Body of pancreas (tissue), 4 donors: ENCODE results near the gene AWAT2. TPM values are rescaled to one million over a fixed set of nuclear protein-coding genes. Genes with fewer than 3 reads are reported as not detected.

Experiments
- ATAC-seq: fragments of 150-250 bp; one replicate; pipeline ENCODE4 v1.9.1; 2016
- DNase-seq, 4 donors: peaks; one replicate each; pipeline ENCODE4 v3.0.0-alpha.2; 2019
- H3K27ac ChIP-seq, 4 donors: fragments of 200-600 bp; sonication (generic); 1 replicate in 3 of 4; 2 replicates in 1 of 4; pipeline versions ENCODE4 v1.5.1 to v1.6.1; 2016 to 2019; ENCODE audit warnings: mild to moderate bottlenecking in 1 of 4, mixed read lengths in 1 of 4, moderate library complexity in 1 of 4
- H3K27me3 ChIP-seq, 2 donors: fragments of 200-600 bp; sonication (generic); one replicate each; pipeline ENCODE4 v1.6.0; 2016; ENCODE audit warnings: mild to moderate bottlenecking in 1 of 2
- H3K36me3 ChIP-seq, 2 donors: fragments of 200-600 bp; sonication (generic); replicated peaks in 1 of 2; 2 replicates each; pipeline ENCODE4 v1.5.1; 2016; ENCODE audit warnings: low read depth in 2 of 2; ENCODE audit not compliant: insufficient read depth in 1 of 2
- H3K4me1 ChIP-seq: fragments of 200-600 bp; sonication (generic); one replicate; pipeline ENCODE4 v1.6.0; 2016
- H3K4me3 ChIP-seq, 2 donors: fragments of 200-600 bp; sonication (generic); 1 replicate in 1 of 2; 2 replicates in 1 of 2; pipeline ENCODE4 v1.5.1; 2016 to 2019
- H3K9me3 ChIP-seq, 3 donors: fragments of 200-600 bp; sonication (generic); 1 replicate in 2 of 3; 2 replicates in 1 of 3; pipeline ENCODE4 v1.5.1; 2016
- CTCF ChIP-seq, 7 experiments: fragments of 450-650 bp in 4 of 7; fragments of 200-600 bp in 3 of 7; sonication (generic) in 3 of 7; IDR thresholded peaks; one replicate each; pipeline ENCODE4 v1.5.1; 2016 to 2019; ENCODE audit warnings: antibody characterized with exemption in 7 of 7
- POLR2A ChIP-seq, 3 donors: fragments of 450-650 bp; IDR thresholded peaks; one replicate each; pipeline ENCODE4 v1.6.1; 2016; ENCODE audit warnings: antibody characterized with exemption in 3 of 3, mild to moderate bottlenecking in 2 of 3
- WGBS, 2 donors: methylation state at CpG; one replicate each; pipeline ENCODE4 v1.1.5; 2017; 5-methylcytosine and 5-hydroxymethylcytosine counted together
- intact Hi-C: fragments of 100-400 bp; cut with DNase I; formaldehyde crosslinking; loops from one replicate; pipeline ENCODE4 v1.15.1; 2023
- total RNA-seq, 2 donors: library from RNA; depleted of rRNA; stranded (reverse); fragments of >200 nt; gene quantifications; one replicate each; pipeline ENCODE4 v1.1.0, GENCODE V29; 2016

The AWAT2 gene
- total RNA-seq, 2 donors from 2014 or later: not detected

- no peaks in the 10 kb centered on the region for H3K27me3 ChIP-seq
- no peaks in the 10 kb centered on the region for H3K4me1 ChIP-seq
- H3K36me3 ChIP-seq: no peaks in the 10 kb centered on the region
- H3K27ac ChIP-seq: no peak overlapping the region
- DNase-seq (no peak), ATAC-seq (no peak)
- no peak overlapping the region for H3K4me3 ChIP-seq
- WGBS, 2 donors: 28 to 100% methylated on average over 1 to 4 of the region's 4 CpGs
- intact Hi-C loops: no loop called here
- H3K9me3 ChIP-seq: no peaks in the 10 kb centered on the region
- TF ChIP-seq POLR2A (IDR thresholded peaks at IDR 0.05) (no peak), CTCF (IDR thresholded peaks at IDR 0.05) (no peak)
Measured at GRCh38 chrX:70029863-70030262, 19.9 kb downstream of the AWAT2 start.

- no peak overlapping the region for H3K27ac ChIP-seq
Measured at GRCh38 chrX:70026851-70027200, 22.9 kb downstream of the AWAT2 start.

GRCh38 chrX:70026112-70026850, 23.5 kb downstream of the AWAT2 start:
- intact Hi-C loops: no loop called here
- TF ChIP-seq POLR2A (IDR thresholded peaks at IDR 0.05) (no peak), CTCF (IDR thresholded peaks at IDR 0.05) (no peak)
- DNase-seq: no peak

More at GRCh38 chrX:70026851-70027200, 22.9 kb downstream of the AWAT2 start:
- intact Hi-C loops: no loop called here
- DNase-seq (no peak), ATAC-seq (no peak)
- Histone ChIP-seq H3K9me3 (no peaks in the 10 kb centered on the region), H3K36me3 (no peaks in the 10 kb centered on the region), H3K4me1 (no peaks in the 10 kb centered on the region), H3K27me3 (no peaks in the 10 kb centered on the region), H3K4me3 (no peak overlapping the region)
- TF ChIP-seq CTCF (IDR thresholded peaks at IDR 0.05): no peak
- TF ChIP-seq POLR2A (IDR thresholded peaks at IDR 0.05): no peak
- whole genome bisulfite sequencing, 2 donors: 53 to 72% methylated on average over 4 of the region's 4 CpGs

GRCh38 chrX:70025464-70025863, 24.3 kb downstream of the AWAT2 start:
- no peaks in the 10 kb centered on the region for H3K27me3 ChIP-seq
- TF ChIP-seq CTCF (IDR thresholded peaks at IDR 0.05) (no peak), POLR2A (IDR thresholded peaks at IDR 0.05) (no peak)

More at GRCh38 chrX:70026112-70026850, 23.5 kb downstream of the AWAT2 start:
- Histone ChIP-seq H3K27me3 (no peaks in the 10 kb centered on the region), H3K4me3 (no peak overlapping the region), H3K4me1 (no peaks in the 10 kb centered on the region), H3K27ac (no peak overlapping the region), H3K36me3 (no peaks in the 10 kb centered on the region), H3K9me3 (no peaks in the 10 kb centered on the region)
- 40 to 72% methylated on average over 1 of the region's 1 CpG for WGBS, 2 donors
- ATAC-seq: no peak

GRCh38 chrX:70022616-70023015, 27.1 kb downstream of the AWAT2 start:
- ATAC-seq: no peak
- WGBS, 2 donors: 26 to 32% methylated on average over 4 of the region's 4 CpGs

More at GRCh38 chrX:70025464-70025863, 24.3 kb downstream of the AWAT2 start:
- no peaks in the 10 kb centered on the region for H3K4me1 ChIP-seq
- H3K27ac ChIP-seq: no peak overlapping the region
- DNase-seq (no peak), ATAC-seq (no peak)
- intact Hi-C loops: no loop called here
- H3K36me3 ChIP-seq: no peaks in the 10 kb centered on the region
- no peaks in the 10 kb centered on the region for H3K9me3 ChIP-seq
- WGBS, 2 donors: 36 to 67% methylated on average over 1 of the region's 1 CpG
- no peak overlapping the region for H3K4me3 ChIP-seq

More at GRCh38 chrX:70022616-70023015, 27.1 kb downstream of the AWAT2 start:
- no peak for DNase-seq
- Histone ChIP-seq H3K27ac (no peak overlapping the region), H3K4me3 (no peak overlapping the region), H3K27me3 (no peaks in the 10 kb centered on the region), H3K9me3 (no peaks in the 10 kb centered on the region), H3K4me1 (no peaks in the 10 kb centered on the region), H3K36me3 (no peaks in the 10 kb centered on the region)
- intact Hi-C loops: no loop called here
- TF ChIP-seq POLR2A (IDR thresholded peaks at IDR 0.05) (no peak), CTCF (IDR thresholded peaks at IDR 0.05) (no peak)
